Left ventricle myocardium superior (tissue), 1 donor: Measurements from ENCODE around the gene CCL8. TPM values are rescaled to one million over a fixed set of nuclear protein-coding genes. Genes with fewer than 3 reads are reported as not detected.
"Not testable (repeated sequence)": the region's sequence is repeated elsewhere in the genome, so short reads cannot be mapped to it uniquely, and the experiment has no call there.

Experiments
- ATAC-seq: fragments of 200-7000 bp; cut with Tn5 transposase; one replicate; pipeline ENCODE4 v1.9.1; 2020; ENCODE audit warnings: mild to moderate bottlenecking, moderate library complexity
- DNase-seq: peaks from one replicate; pipeline ENCODE4 v3.0.0-alpha.2; 2020
- intact Hi-C: fragments of 100-400 bp; cut with micrococcal nuclease; formaldehyde crosslinking; loops from one replicate; pipeline ENCODE4 v1.11.0; 2022
- total RNA-seq: library from RNA; stranded (reverse); fragmentation: NEBNext Ultra II Directional; extraction: Animal tissue kit (Norgen Biotek cat#: 25700); gene quantifications from one replicate; pipeline ENCODE4 v1.2.1, GENCODE V29; 2021
- donor health status: DM: no; HTN: yes; CAD: no; lungs with severe emphysema.

Gene CCL8
- total RNA-seq, 1 donor from 2014 or later: 0.40 TPM

GRCh38 chr17:34311291-34311690 lies 7.9 kb upstream of the CCL8 start:
- ATAC-seq (no peak), DNase-seq (no peak)
- intact Hi-C loops: no loop called here

GRCh38 chr17:34312080-34312479 lies 7.2 kb upstream of the CCL8 start:
- DNase-seq (no peak), ATAC-seq (peak; percentile 86)
- intact Hi-C loops: no loop called here

GRCh38 chr17:34313164-34313563 lies 6.1 kb upstream of the CCL8 start:
- DNase-seq (no peak), ATAC-seq (peak; percentile 81)
- intact Hi-C loops: no loop called here

GRCh38 chr17:34314279-34314678 lies 5.0 kb upstream of the CCL8 start:
- intact Hi-C loops: no loop called here
- DNase-seq (peak; percentile 29), ATAC-seq (peak; percentile 71)

GRCh38 chr17:34318474-34318873 lies 761 bp upstream of the CCL8 start:
- peak; percentile 28 for DNase-seq
- ATAC-seq: no peak
- intact Hi-C loops: no loop called here

GRCh38 chr17:34321964-34322363 lies 2.7 kb downstream of the CCL8 start:
- no peak for DNase-seq
- peak; percentile 70 for ATAC-seq
- intact Hi-C loops: no loop called here

GRCh38 chr17:34327580-34327979 lies 8.3 kb downstream of the CCL8 start:
- peak; percentile 36 for DNase-seq
- peak; percentile 82 for ATAC-seq
- intact Hi-C loops: not testable (repeated sequence)

GRCh38 chr17:34337701-34338100 lies 18.5 kb downstream of the CCL8 start:
- no peak for ATAC-seq
- DNase-seq: no peak
- intact Hi-C loops: no loop called here

GRCh38 chr17:34339138-34339770 lies 20.0 kb downstream of the CCL8 start:
- intact Hi-C loops: no loop called here
- ATAC-seq (no peak), DNase-seq (no peak)

- intact Hi-C loops: no loop called here
- DNase-seq (no peak), ATAC-seq (no peak)
These were observed 22.7 kb downstream of the CCL8 start for GRCh38 chr17:34341916-34342315.

- DNase-seq (no peak), ATAC-seq (no peak)
- intact Hi-C loops: no loop called here
These were observed 27.8 kb downstream of the CCL8 start for GRCh38 chr17:34347063-34347462.

- intact Hi-C loops: no loop called here
- ATAC-seq (no peak), DNase-seq (no peak)
These were observed 30.5 kb downstream of the CCL8 start for GRCh38 chr17:34349751-34350150.

GRCh38 chr17:34351096-34351495 lies 31.9 kb downstream of the CCL8 start:
- DNase-seq (no peak), ATAC-seq (no peak)
- intact Hi-C loops: no loop called here

- DNase-seq: no peak
- intact Hi-C loops: no loop called here
- ATAC-seq: no peak
These were observed 33.0 kb downstream of the CCL8 start for GRCh38 chr17:34352191-34352590.

GRCh38 chr17:34354637-34355036 lies 35.4 kb downstream of the CCL8 start:
- ATAC-seq (no peak), DNase-seq (no peak)
- intact Hi-C loops: no loop called here

- ATAC-seq: peak; percentile 34
- intact Hi-C loops: no loop called here
These were observed 37.0 kb downstream of the CCL8 start, which contains the start of gene CCL13 for GRCh38 chr17:34356194-34356593. Gene CCL13 (plus strand): TSS chr17:34356480. CDS start chr17:34356527, 47 bp downstream.

GRCh38 chr17:34357398-34357797 lies 38.2 kb downstream of the CCL8 start:
- ATAC-seq: no peak
- intact Hi-C loops: no loop called here
- DNase-seq: no peak

More at GRCh38 chr17:34356194-34356593, 37.0 kb downstream of the CCL8 start, which contains the start of gene CCL13:
- DNase-seq: no peak

- ATAC-seq: no peak
- intact Hi-C loops: no loop called here
- DNase-seq: no peak
These were observed 39.4 kb downstream of the CCL8 start for GRCh38 chr17:34358631-34359030.

- intact Hi-C loops: loop anchor here (1.0 kb wide), 1 partner anchor 160 kb away; no protein-coding TSS in a partner anchor
- ATAC-seq: no peak
- no peak for DNase-seq
These were observed 41.5 kb downstream of the CCL8 start for GRCh38 chr17:34360601-34361270.

- ATAC-seq: peak; percentile 97
These were observed 42.3 kb downstream of the CCL8 start for GRCh38 chr17:34361478-34362061.

More at GRCh38 chr17:34361478-34362061, 42.3 kb downstream of the CCL8 start:
- peak; percentile 94 for DNase-seq
- intact Hi-C loops: loop anchor here (1.0 kb wide), 1 partner anchor 161 kb away; no protein-coding TSS in a partner anchor
